Adrenal gland (tissue), 5 donors: ENCODE measurements around the gene XYLT2.

Experiments
- CTCF ChIP-seq, 6 experiments: fragments of 450-650 bp in 4 of 6; fragments of 200-600 bp in 2 of 6; sonication (generic) in 1 of 6; IDR thresholded peaks; 1 replicate in 5 of 6; 2 replicates in 1 of 6; pipeline versions ENCODE4 v1.5.1 to v1.8.0; 2016 to 2021; ENCODE audit warnings: antibody characterized with exemption in 6 of 6, mild to moderate bottlenecking in 2 of 6, moderate library complexity in 1 of 6
- POLR2A ChIP-seq, 2 donors: fragments of 450-650 bp; IDR thresholded peaks; one replicate each; pipeline ENCODE4 v1.6.1; 2017; ENCODE audit warnings: antibody characterized with exemption in 2 of 2, mild to moderate bottlenecking in 2 of 2, moderate library complexity in 1 of 2
- donor health status: DM: no; HTN: no; CAD: no.

DNA sequence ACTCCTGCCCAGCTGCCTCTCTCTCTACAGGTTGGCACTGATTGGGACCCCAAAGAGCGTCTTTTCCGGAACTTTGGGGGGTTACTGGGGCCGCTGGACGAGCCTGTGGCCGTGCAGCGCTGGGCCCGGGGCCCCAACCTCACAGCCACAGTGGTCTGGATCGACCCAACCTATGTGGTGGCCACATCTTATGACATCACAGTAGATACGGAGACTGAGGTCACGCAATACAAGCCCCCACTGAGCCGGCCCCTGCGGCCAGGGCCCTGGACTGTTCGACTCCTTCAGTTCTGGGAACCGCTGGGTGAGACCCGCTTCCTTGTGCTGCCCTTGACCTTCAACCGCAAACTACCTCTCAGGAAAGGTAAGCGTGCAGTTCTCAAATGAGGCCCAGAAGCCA is 12.3 kb downstream of the XYLT2 start:
- no peak for TF ChIP-seq CTCF (IDR thresholded peaks at IDR 0.05)
- no peak for TF ChIP-seq POLR2A (IDR thresholded peaks at IDR 0.05)
